ENCODE measurements around the gene SNAP25. TPM values are rescaled to one million over a fixed set of nuclear protein-coding genes. Genes with fewer than 3 reads are reported as not detected.

SNAP25 gene
- total RNA-seq, 1 donor from 2014 or later: 0.60 TPM

DNA sequence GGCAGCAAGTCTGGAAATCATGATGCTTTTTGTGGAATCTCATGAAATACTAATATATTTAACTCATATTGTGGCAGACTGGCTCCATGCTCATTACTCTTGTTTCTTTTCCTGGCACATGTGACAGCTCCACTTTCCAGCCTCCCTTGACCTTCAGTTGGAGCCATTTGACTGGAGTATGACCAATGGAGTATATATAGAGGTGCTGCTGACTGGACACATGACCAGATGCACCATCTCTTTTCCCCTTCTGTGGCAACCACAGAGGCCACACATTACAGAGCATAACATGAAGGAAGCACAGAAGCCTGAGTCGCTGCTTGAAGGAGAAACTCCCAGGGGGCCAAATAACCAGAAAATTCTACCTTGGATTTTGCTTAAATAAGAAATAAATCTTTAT, 138.0 kb downstream of the SNAP25 start:
- TF ChIP-seq, protein P1, sequence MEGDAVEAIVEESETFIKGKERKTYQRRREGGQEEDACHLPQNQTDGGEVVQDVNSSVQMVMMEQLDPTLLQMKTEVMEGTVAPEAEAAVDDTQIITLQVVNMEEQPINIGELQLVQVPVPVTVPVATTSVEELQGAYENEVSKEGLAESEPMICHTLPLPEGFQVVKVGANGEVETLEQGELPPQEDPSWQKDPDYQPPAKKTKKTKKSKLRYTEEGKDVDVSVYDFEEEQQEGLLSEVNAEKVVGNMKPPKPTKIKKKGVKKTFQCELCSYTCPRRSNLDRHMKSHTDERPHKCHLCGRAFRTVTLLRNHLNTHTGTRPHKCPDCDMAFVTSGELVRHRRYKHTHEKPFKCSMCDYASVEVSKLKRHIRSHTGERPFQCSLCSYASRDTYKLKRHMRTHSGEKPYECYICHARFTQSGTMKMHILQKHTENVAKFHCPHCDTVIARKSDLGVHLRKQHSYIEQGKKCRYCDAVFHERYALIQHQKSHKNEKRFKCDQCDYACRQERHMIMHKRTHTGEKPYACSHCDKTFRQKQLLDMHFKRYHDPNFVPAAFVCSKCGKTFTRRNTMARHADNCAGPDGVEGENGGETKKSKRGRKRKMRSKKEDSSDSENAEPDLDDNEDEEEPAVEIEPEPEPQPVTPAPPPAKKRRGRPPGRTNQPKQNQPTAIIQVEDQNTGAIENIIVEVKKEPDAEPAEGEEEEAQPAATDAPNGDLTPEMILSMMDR (IDR thresholded peaks at IDR 0.05): no peak
- H3K9me3 Mint-ChIP-seq (ENCODE audit: low read depth): no peaks in the 10 kb centered on the region
- H3K4me1 Mint-ChIP-seq (ENCODE audit: low read depth): peaks cover 23% of the 10 kb centered on the region
- no peaks in the 10 kb centered on the region for H3K36me3 Mint-ChIP-seq (ENCODE audit: low read depth)
- no peak overlapping the region for H3K4me3 Mint-ChIP-seq (ENCODE audit: unreplicated experiment)
- no peak for DNase-seq (ENCODE audit: low spot score)
- no peak overlapping the region for H3K27ac Mint-ChIP-seq (ENCODE audit: unreplicated experiment)
- H3K27me3 Mint-ChIP-seq (ENCODE audit: low read depth): no peaks in the 10 kb centered on the region

Other genes starting within 250 kb of the SNAP25 start
- 0.46 to 0.90 TPM (median 0.77 TPM) in 3 replicates for gene ANKEF1, start 183.8 kb upstream of the SNAP25 start, total RNA-seq
- gene MKKS, start 215.4 kb downstream of the SNAP25 start, total RNA-seq: 12.6 to 16.2 TPM (median 12.6 TPM) in 3 replicates
- gene SLX4IP, start 216.5 kb downstream of the SNAP25 start, total RNA-seq: 5.1 to 6.5 TPM (median 5.4 TPM) in 3 replicates